ENCODE results near the gene MESP2.

MESP2 gene

GRCh38 chr15:89809787-89810148 is 33.6 kb downstream of the MESP2 start:
- H3K4me2 ChIP-seq (ENCODE audit: low read depth, low read length, poor library complexity, severe bottlenecking), result no peak overlapping the region
- H3K9me2 ChIP-seq (replicated peaks; ENCODE audit: low read depth, low read length), result no peaks in the 10 kb centered on the region
- no peaks in the 10 kb centered on the region for H4K20me1 ChIP-seq (ENCODE audit: insufficient read depth, low read length, poor library complexity, severe bottlenecking)
- H3K4me3 ChIP-seq (ENCODE audit: low read length, poor library complexity, severe bottlenecking), result no peak overlapping the region
- H3F3A ChIP-seq (ENCODE audit: low read depth), result no peaks in the 10 kb centered on the region
- H3K4me1 ChIP-seq (ENCODE audit: insufficient read depth, low read length, poor library complexity, severe bottlenecking), result no peaks in the 10 kb centered on the region
- H3K79me2 ChIP-seq (ENCODE audit: insufficient read depth, low read length), result no peaks in the 10 kb centered on the region
- H3K9ac ChIP-seq (ENCODE audit: low read depth, low read length, poor library complexity, severe bottlenecking), result no peak overlapping the region
- H2AFZ ChIP-seq (ENCODE audit: low read length), result no peak overlapping the region
- no peak for TF ChIP-seq EZH2phosphoT487 (IDR thresholded peaks at IDR 0.05; ENCODE audit: borderline replicate concordance)
- no peak for TF ChIP-seq CTCF (conservative IDR thresholded peaks at IDR 0.05; ENCODE audit: low read length)
- H3K9me3 ChIP-seq (ENCODE audit: insufficient read depth, low read depth, low read length), result no peaks in the 10 kb centered on the region
- no peaks in the 10 kb centered on the region for H3K27me3 ChIP-seq (ENCODE audit: insufficient read depth, low read length, poor library complexity, severe bottlenecking)
- no peaks in the 10 kb centered on the region for H3K36me3 ChIP-seq (ENCODE audit: insufficient read depth, low read length)

- Histone ChIP-seq H4K20me1 (ENCODE audit: insufficient read depth, low read length, poor library complexity, severe bottlenecking) (no peaks in the 10 kb centered on the region), H3K9ac (ENCODE audit: low read depth, low read length, poor library complexity, severe bottlenecking) (no peak overlapping the region), H3K4me2 (ENCODE audit: low read depth, low read length, poor library complexity, severe bottlenecking) (no peak overlapping the region), H3K9me3 (ENCODE audit: insufficient read depth, low read depth, low read length) (no peaks in the 10 kb centered on the region), H3K79me2 (ENCODE audit: insufficient read depth, low read length) (no peaks in the 10 kb centered on the region), H3K4me3 (ENCODE audit: low read length, poor library complexity, severe bottlenecking) (no peak overlapping the region), H3F3A (ENCODE audit: low read depth) (no peaks in the 10 kb centered on the region), H3K4me1 (ENCODE audit: insufficient read depth, low read length, poor library complexity, severe bottlenecking) (no peaks in the 10 kb centered on the region), H3K9me2 (replicated peaks; ENCODE audit: low read depth, low read length) (no peaks in the 10 kb centered on the region), H2AFZ (ENCODE audit: low read length) (no peak overlapping the region), H3K36me3 (ENCODE audit: insufficient read depth, low read length) (no peaks in the 10 kb centered on the region), H3K27me3 (ENCODE audit: insufficient read depth, low read length, poor library complexity, severe bottlenecking) (no peaks in the 10 kb centered on the region)
- TF ChIP-seq CTCF (conservative IDR thresholded peaks at IDR 0.05; ENCODE audit: low read length) (no peak), EZH2phosphoT487 (IDR thresholded peaks at IDR 0.05; ENCODE audit: borderline replicate concordance) (no peak)
Measured at GRCh38 chr15:89810837-89811236, 34.7 kb downstream of the MESP2 start.

GRCh38 chr15:89812011-89812846 is 36.1 kb downstream of the MESP2 start:
- H3K9me3 ChIP-seq (ENCODE audit: insufficient read depth, low read depth, low read length), result no peaks in the 10 kb centered on the region
- no peaks in the 10 kb centered on the region for H3K9me2 ChIP-seq (replicated peaks; ENCODE audit: low read depth, low read length)
- no peaks in the 10 kb centered on the region for H3K27me3 ChIP-seq (ENCODE audit: insufficient read depth, low read length, poor library complexity, severe bottlenecking)
- H3F3A ChIP-seq (ENCODE audit: low read depth), result no peaks in the 10 kb centered on the region
- no peak overlapping the region for H3K9ac ChIP-seq (ENCODE audit: low read depth, low read length, poor library complexity, severe bottlenecking)
- H2AFZ ChIP-seq (ENCODE audit: low read length), result no peak overlapping the region
- H3K36me3 ChIP-seq (ENCODE audit: insufficient read depth, low read length), result no peaks in the 10 kb centered on the region
- no peak overlapping the region for H3K4me3 ChIP-seq (ENCODE audit: low read length, poor library complexity, severe bottlenecking)
- no peaks in the 10 kb centered on the region for H3K4me1 ChIP-seq (ENCODE audit: insufficient read depth, low read length, poor library complexity, severe bottlenecking)
- no peaks in the 10 kb centered on the region for H3K79me2 ChIP-seq (ENCODE audit: insufficient read depth, low read length)
- no peak for TF ChIP-seq EZH2phosphoT487 (IDR thresholded peaks at IDR 0.05; ENCODE audit: borderline replicate concordance)
- no peak for TF ChIP-seq CTCF (conservative IDR thresholded peaks at IDR 0.05; ENCODE audit: low read length)
- no peak overlapping the region for H3K4me2 ChIP-seq (ENCODE audit: low read depth, low read length, poor library complexity, severe bottlenecking)
- no peaks in the 10 kb centered on the region for H4K20me1 ChIP-seq (ENCODE audit: insufficient read depth, low read length, poor library complexity, severe bottlenecking)
